ENCODE measurements around the gene WWP2.
A peak's percentile ranks its signal among the peaks of the same experiment; 100 is the strongest.
"Not testable (repeated sequence)": the region's sequence is repeated elsewhere in the genome, so short reads cannot be mapped to it uniquely, and the experiment has no call there.

WWP2 gene

DNA sequence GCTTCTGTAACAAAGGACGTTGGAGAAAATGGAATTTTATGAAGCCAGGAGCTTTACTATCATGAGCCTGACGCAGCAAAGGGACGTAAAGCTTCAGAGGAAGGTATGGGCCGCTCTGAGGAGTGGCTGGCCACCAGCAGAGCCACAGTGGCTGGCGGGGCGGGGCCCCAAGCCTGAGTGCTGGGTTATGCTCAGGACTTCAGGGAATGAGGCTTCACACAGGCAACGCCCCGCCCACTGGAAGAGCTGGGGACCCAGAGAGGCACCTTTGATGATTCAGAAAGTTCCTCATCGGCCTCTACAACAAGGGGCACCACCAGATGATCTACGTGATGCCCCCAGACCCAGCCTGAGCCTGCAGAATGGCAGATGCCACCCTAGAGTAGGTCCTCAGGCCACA is 16.2 kb upstream of the WWP2 start:
- no peak for DNase-seq (ENCODE audit: low spot score)

DNA sequence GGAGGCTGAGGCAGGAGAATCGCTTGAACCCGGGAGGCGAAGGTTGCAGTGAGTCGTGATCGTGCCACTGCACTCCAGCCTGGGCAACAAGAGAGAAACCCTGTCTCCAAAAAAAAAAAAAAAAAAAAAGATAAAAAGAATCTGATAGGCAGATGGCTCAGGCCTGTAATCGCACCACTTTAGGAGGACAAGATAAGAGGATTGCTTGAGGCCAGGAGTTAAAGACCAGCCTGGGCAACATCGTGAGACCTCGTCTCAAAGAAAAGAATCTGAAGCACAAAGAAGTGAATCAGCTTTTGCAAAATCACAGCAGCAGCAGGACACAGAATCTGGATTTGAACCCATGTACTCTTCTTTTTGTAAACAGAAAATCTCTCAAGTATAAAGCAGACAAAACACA is 15.0 kb upstream of the WWP2 start:
- no peak for DNase-seq (ENCODE audit: low spot score)

GRCh38 chr16:69748694-69749345 is 13.3 kb upstream of the WWP2 start:
- no peak for DNase-seq (ENCODE audit: low spot score)

- no peak for DNase-seq (ENCODE audit: low spot score)
These were observed 8.0 kb upstream of the WWP2 start for GRCh38 chr16:69754143-69754468.

DNA sequence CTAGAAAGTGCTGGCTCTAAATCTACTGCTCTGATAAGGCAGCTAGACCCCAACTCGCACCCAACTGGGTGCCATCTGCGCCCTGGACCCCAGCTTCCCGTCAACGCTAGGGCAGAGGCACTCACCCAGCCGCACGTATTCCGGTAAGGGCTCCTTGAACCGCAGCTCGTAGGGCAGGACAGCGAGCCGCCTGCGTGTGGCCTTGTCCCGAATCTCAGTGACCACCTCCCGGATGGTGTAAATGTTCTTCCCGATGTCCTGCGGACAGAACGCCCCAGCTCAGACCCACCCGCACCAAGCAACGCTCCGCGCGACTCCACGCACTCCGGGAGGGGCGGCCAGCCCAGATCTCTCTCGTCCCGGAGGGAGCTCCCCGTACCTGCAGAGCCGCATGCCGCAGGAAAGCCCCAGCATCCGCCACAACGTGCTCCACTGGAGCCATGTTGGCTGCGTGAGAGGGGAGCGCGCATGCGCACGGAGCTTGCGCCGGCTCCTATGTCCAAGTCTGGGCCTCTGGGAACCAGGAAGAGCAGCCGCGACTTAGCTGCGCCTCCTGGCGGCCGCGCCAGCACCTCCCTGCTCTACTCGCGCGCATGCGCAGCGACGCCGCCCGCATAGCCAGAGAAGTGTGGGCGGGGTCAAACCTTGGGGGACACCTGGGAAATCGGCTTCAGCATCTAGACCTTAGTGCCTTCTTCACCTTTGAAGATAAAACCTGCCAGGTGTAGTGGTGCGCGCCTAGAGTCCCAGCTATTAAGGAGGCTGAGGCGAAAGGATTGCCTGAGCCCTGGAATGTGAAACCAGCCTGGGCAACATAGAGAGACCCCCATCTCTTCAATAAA is 7.4 kb upstream of the WWP2 start, which contains the start of gene NOB1:
TSS of gene NOB1 (minus strand) at position 458 of the 842 bp plus-strand sequence. CDS start at position 442, 16 bp downstream.
- DNase-seq (ENCODE audit: low spot score) = peak; percentile 95

DNA sequence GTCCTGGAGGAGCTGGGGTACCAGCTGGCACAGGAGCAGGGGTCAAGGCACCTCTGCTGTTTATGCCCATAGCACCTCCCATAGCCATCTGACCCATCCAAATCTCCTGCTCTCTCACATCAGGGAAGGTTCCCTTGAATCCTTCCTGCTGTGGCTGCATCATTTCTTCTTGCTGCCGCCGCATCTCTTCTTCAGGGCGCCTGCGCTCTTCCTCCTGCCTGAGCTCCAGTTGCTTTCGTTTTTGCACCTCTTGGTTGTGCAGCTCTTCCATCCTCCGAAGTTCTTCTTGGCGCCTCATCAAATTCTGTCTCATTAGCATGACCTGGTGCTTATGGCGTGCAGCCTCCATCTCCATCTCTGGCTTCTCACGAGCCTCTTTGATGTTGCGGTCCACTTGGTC is 5.4 kb upstream of the WWP2 start:
- DNase-seq (ENCODE audit: low spot score) = no peak

- not testable (repeated sequence) for DNase-seq (ENCODE audit: low spot score)
These were observed 4.8 kb upstream of the WWP2 start for GRCh38 chr16:69757375-69757774.

GRCh38 chr16:69762814-69763598 is 874 bp downstream of the WWP2 start:
- peak; percentile 25 for DNase-seq (ENCODE audit: low spot score)

GRCh38 chr16:69763599-69763942 is 1.4 kb downstream of the WWP2 start:
- DNase-seq (ENCODE audit: low spot score) = no peak

DNA sequence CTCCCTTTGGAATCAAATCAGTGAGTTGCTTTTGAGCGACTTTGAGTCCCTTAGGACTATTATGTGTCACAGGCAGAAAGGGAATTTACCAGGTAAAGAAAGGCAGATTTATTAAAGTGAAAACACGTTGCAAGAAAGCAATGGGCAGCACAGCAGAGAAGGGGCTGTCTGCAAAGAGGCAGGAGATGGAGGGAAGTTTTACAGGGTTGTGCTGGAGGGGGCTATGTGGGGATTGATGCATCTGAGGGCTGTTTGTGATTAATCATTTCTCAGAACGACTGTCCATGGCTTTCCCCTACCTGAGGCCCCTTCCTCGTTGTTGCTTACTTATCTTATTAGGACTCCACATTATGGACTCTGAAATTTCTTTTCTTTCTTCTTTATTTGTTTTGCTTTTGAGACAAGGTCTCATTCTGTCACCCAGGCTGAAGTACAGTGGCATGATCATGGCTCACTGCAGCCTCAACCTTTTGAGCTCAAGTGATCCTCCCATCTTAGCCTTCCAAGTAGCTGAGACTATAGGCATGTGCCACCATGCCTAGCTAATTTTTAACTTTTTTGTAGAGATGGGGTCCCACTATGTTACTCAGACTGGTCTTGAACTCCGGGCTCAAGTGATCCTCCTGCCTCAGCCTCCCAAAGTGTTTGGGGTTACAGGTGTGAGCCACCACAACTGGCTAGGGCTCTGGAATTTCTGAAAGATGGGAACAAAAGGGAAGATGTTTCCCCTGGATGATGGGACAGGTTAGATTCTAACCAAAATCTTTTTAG is 5.5 kb downstream of the WWP2 start:
- no peak for DNase-seq (ENCODE audit: low spot score)

- DNase-seq (ENCODE audit: low spot score) = no peak
These were observed 6.5 kb downstream of the WWP2 start for GRCh38 chr16:69768666-69769065.

- no peak for DNase-seq (ENCODE audit: low spot score)
These were observed 7.3 kb downstream of the WWP2 start for GRCh38 chr16:69769404-69769803.

DNA sequence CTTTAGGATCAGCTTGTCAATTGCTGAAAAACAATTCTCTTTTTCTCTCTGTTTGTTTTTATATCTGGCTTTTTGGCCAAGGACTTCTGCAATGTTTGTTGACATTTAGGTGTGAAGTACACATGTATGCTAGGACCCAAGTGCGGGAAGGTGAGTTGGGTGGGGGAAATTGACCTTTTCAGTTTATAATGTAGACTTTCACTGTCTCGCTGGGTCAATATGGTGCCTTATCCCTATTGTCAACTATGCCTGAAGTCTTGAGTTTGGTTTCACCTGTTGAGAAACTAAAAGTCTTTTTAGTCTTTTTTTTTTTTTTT is 9.5 kb downstream of the WWP2 start:
- DNase-seq (ENCODE audit: low spot score) = no peak

DNA sequence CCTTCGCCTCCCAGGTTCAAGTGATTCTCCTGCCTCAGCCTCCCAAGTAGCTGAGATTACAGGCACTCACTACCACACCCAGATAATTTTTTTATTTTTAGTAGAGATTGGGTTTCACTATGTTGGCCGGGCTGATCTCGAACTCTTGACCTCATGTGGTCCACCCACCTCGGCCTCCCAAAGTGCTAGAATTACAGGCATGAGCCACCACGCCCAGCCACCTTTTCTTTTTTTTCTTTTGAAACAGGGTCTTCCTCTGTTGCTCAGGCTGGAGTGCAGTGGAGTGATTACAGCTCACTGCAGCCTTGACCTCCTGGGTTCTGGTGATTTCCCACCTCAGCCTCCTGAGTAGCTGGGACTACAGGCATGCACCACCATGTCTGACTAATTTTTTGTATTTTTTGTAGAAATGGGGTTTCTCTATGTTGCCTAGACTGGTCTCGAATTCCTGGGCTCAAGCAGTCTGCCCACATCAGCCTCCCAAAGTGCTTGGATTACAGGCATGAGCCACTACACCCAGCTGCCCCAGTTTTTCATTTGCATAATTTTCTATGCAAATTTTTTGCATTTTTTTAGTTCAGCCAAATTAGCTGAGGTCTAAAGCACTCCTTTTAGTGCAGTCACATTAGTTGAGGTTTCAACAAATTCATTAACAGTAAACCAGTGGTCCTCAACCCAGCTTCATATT is 11.3 kb downstream of the WWP2 start:
- no peak for DNase-seq (ENCODE audit: low spot score)

DNA sequence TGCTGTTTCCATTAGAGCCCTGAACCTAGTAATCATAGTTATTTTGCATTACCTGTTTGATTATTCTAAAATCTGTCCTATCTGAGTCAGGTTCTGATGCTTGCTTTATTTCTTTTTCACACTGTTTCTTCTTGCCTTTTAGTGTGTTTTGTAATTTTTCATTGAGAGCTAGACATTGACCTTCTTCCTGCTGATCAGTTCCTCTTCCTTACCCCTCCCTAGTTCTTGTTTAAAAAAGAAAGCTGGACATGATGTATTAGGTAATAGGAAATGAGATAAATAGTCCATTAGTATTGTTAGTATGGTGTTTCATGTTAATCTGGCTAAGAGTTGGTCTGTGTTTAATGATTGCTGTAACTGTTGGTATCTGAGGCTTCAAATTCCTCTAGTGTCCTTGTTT is 13.4 kb downstream of the WWP2 start:
- DNase-seq (ENCODE audit: low spot score) = no peak

DNA sequence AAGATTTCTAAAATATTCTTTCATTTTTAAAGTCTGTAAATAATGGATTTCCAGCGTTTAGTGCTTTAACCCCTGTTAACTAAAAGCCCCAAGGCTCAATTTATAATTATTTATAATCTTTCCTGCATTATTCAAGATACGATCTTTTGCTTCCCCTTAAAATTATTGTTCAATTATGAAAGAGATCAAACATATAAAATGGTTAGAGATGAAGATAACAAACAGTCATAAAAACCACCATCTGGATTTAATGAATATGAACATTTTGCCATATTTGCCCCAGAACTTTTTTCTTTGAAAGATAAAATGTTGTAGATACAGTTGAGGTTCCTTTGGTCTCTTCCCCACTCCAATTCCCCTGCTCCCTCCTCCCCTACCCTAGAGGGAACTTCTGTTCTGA is 17.6 kb downstream of the WWP2 start:
- DNase-seq (ENCODE audit: low spot score) = no peak

DNA sequence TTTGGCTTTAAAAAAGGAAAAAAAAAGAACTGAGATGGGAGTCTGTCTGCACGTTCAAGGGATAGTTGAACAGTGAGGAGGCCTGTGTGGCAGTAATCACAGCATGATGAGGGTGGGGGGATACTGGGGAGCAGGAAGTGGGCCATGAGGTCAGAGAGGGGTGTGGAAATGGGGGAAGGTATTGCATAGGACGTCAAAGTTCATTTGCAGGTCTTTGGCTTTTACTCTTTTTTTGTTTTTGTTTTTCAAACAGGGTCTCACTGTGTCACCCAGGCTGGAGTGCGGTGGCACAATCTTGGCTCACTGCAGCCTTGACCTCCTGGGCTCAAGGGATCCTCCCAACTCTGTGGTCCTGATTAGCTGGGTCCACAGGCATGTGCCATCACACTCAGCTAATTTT is 19.0 kb downstream of the WWP2 start:
- DNase-seq (ENCODE audit: low spot score) = no peak

- no peak for DNase-seq (ENCODE audit: low spot score)
These were observed 22.5 kb downstream of the WWP2 start for GRCh38 chr16:69784586-69784985.

DNA sequence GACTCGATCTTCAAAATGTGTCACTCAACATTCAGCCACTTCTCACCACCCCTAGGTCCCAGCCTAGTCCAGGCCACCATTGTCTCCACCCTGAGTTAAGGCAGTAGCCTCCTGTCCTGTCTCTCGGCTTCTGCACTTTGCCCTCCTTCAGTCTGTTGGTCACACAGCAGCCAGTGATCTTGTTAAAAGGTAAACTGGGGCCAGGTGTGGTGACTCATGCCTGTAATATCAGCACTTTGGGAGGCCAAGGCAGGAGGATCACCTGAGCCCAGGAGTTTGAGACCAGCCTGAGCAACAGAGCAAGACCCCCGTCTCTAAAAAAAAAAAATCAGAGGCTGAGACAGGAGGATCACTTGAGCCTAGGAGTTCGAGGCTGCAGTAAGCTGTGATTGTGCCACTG is 25.8 kb downstream of the WWP2 start:
- DNase-seq (ENCODE audit: low spot score) = no peak

DNA sequence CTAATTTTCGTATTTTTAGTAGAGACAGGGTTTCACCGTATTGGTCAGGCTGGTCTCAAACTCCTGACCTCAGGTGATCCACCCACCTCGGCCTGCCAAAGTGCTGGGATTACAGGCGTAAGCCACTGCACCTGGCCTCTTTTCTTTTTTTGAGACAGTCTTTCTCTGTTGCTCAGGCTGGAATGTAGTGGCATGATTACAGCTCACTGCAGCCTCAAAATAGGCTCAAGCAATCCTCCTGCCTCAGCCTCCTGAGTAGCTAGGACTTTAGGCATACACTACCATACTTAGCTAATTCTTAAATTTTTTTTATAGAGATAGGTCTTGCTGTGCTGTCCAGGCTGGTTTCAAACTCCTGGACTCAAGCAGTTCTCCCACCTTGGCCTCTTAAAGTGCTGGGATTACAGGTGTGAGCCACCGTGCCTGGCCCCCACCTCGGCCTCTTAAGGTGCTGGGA is 29.3 kb downstream of the WWP2 start:
- not testable (repeated sequence) for DNase-seq (ENCODE audit: low spot score)

- no peak for DNase-seq (ENCODE audit: low spot score)
These were observed 31.4 kb downstream of the WWP2 start for GRCh38 chr16:69793526-69793925.

DNA sequence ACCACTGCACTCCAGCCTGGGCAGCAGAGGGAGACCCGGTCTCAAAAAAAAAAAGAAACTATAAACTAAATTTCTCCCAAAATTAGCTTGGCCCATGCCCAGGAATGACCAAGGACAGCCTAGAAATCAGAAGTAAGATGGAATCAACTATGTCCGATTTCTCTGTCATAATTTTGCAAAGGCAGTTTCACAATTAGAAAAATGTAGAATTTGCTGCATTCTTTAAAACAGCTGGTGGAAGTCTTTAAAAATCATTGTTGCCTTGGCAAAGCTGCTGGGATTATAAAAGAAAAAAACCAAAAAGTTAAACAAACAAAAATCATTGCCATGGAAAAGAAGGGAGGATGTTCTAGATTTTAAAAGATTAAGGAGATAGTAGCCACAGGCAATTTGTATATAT is 32.4 kb downstream of the WWP2 start:
- DNase-seq (ENCODE audit: low spot score) = no peak

Data from hepatic stellate cell (primary cell).